Gastroesophageal sphincter (tissue), 4 donors: ENCODE data around the gene PALD1. TPM values are rescaled to one million over a fixed set of nuclear protein-coding genes. Genes with fewer than 3 reads are reported as not detected.

ENCODE experiments used
- ATAC-seq: fragments of 150-250 bp; one replicate; pipeline ENCODE4 v1.9.1; 2016; ENCODE audit warnings: mild to moderate bottlenecking, moderate library complexity
- H3K27ac ChIP-seq, 4 donors: fragments of 200-600 bp; sonication (generic) in 3 of 4; 1 replicate in 3 of 4; 2 replicates in 1 of 4; pipeline ENCODE4 v1.5.1; 2016 to 2019
- H3K27me3 ChIP-seq: fragments of 200-600 bp; sonication (generic); one replicate; pipeline ENCODE4 v1.5.1; 2019
- H3K36me3 ChIP-seq, 2 donors: fragments of 200-600 bp; sonication (generic); one replicate each; pipeline ENCODE4 v1.5.1; 2019; ENCODE audit warnings: control low read depth in 1 of 2
- H3K4me1 ChIP-seq, 3 donors: fragments of 200-600 bp; sonication (generic); 1 replicate in 2 of 3; 2 replicates in 1 of 3; pipeline ENCODE4 v1.5.1; 2016 to 2019; ENCODE audit warnings: control low read depth in 2 of 3
- H3K4me3 ChIP-seq, 2 donors: fragments of 200-600 bp; sonication (generic); one replicate each; pipeline ENCODE4 v1.5.1; 2019; ENCODE audit warnings: mild to moderate bottlenecking in 1 of 2, moderate library complexity in 1 of 2
- H3K9me3 ChIP-seq, 3 donors: fragments of 200-600 bp; sonication (generic); one replicate each; pipeline ENCODE4 v1.5.1; 2017 to 2019; ENCODE audit warnings: control low read depth in 2 of 3
- EP300 ChIP-seq: sonication (generic); formaldehyde crosslinking; IDR thresholded peaks from one replicate; pipeline ENCODE4 v1.6.1; 2017; ENCODE audit warnings: antibody characterized with exemption, mild to moderate bottlenecking
- POLR2A ChIP-seq, 2 donors: fragments of 450-650 bp; IDR thresholded peaks; one replicate each; pipeline ENCODE4 v1.6.1; 2017; ENCODE audit warnings: antibody characterized with exemption in 2 of 2, mild to moderate bottlenecking in 2 of 2, moderate library complexity in 1 of 2
- POLR2AphosphoS5 ChIP-seq: sonication (generic); formaldehyde crosslinking; IDR thresholded peaks from one replicate; pipeline ENCODE4 v1.6.1; 2017; ENCODE audit warnings: antibody characterized with exemption
- WGBS, 2 donors: methylation state at CpG; one replicate each; pipeline ENCODE4 v1.1.5; 2018; ENCODE audit warnings: low coverage in 1 of 2; 5-methylcytosine and 5-hydroxymethylcytosine counted together
- total RNA-seq, 4 donors: library from RNA; depleted of rRNA; stranded (reverse); fragments of >200 nt; gene quantifications; one replicate each; pipeline ENCODE4 v1.1.0, GENCODE V29; 2016
- TF ChIP-seq, protein P1 (sequence below), 4 experiments: fragments of 200-600 bp in 2 of 4; fragments of 450-650 bp in 2 of 4; sonication (generic) in 1 of 4; IDR thresholded peaks; one replicate each; pipeline ENCODE4 v1.5.1; 2017 to 2019; ENCODE audit warnings: antibody characterized with exemption in 4 of 4, mild to moderate bottlenecking in 2 of 4, moderate library complexity in 2 of 4

The PALD1 gene
- total RNA-seq, 4 donors from 2014 or later = 12.5 to 19.8 (median 14.7) TPM

DNA sequence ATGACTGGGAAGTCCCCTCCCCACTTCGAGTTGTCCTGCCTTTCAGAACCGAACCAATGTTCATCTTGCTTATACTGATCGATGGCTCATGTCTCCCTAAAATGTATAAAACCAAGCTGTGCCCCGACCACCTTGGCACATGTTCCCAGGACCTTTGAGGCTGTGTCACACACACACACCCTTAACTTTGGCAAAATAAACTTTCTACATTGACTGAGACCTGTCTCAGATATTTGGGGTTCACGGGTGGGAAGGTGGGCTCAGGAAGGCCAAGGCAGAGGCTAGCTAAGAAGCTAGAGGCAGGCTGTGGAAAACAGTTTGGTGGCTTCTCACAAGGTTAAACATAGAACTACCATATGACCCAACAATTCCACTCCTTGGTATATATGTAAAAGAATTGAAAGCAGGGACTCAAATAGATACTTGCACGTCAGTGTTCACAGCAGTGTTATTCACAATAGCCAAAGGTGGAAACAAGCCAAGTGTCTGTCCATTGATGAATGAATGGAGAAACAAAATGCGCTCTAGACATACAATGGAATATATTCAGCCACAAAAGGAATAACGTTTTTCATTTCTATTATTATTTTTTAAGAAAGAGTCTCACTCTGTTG, 108.6 kb downstream of the PALD1 start:
- TF ChIP-seq, protein P1, sequence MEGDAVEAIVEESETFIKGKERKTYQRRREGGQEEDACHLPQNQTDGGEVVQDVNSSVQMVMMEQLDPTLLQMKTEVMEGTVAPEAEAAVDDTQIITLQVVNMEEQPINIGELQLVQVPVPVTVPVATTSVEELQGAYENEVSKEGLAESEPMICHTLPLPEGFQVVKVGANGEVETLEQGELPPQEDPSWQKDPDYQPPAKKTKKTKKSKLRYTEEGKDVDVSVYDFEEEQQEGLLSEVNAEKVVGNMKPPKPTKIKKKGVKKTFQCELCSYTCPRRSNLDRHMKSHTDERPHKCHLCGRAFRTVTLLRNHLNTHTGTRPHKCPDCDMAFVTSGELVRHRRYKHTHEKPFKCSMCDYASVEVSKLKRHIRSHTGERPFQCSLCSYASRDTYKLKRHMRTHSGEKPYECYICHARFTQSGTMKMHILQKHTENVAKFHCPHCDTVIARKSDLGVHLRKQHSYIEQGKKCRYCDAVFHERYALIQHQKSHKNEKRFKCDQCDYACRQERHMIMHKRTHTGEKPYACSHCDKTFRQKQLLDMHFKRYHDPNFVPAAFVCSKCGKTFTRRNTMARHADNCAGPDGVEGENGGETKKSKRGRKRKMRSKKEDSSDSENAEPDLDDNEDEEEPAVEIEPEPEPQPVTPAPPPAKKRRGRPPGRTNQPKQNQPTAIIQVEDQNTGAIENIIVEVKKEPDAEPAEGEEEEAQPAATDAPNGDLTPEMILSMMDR (IDR thresholded peaks at IDR 0.05) = no peak
- TF ChIP-seq EP300 = no peak
- no peak for TF ChIP-seq POLR2AphosphoS5
- TF ChIP-seq POLR2A (IDR thresholded peaks at IDR 0.05) = no peak
- Histone ChIP-seq H3K27ac (no peak overlapping the region), H3K36me3 (no peaks in the 10 kb centered on the region), H3K4me1 (peaks cover 0 to 9% (median 0%) of the 10 kb centered on the region in 3 donors), H3K27me3 (no peaks in the 10 kb centered on the region), H3K9me3 (no peaks in the 10 kb centered on the region), H3K4me3 (no peak overlapping the region)
- 73 to 78% methylated on average over 7 of the region's 8 CpGs for WGBS, 2 donors
- no peak for ATAC-seq

DNA sequence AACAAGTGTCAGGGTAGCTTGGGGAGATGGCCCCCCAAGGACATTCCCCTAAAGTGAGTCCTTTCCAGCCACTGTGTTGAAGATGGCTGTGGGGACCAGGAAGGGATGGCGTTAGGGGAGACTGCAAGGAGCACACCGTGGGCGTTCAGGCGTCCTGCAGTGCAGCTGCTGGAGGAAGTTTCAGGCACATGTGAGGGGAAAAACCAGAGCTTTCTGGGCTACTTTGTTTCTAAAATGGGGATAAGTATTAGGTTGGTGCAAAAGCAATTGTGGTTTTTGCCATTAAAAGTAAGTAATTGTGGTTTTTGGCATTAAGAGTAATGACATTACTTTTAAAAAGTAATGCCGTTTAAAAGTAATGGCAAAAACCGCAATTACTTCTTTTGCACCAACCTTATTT, 109.7 kb downstream of the PALD1 start:
- Histone ChIP-seq H3K27ac (no peak overlapping the region), H3K4me1 (peaks cover 0 to 9% (median 0%) of the 10 kb centered on the region in 3 donors), H3K9me3 (no peaks in the 10 kb centered on the region), H3K27me3 (no peaks in the 10 kb centered on the region), H3K4me3 (no peak overlapping the region), H3K36me3 (no peaks in the 10 kb centered on the region)
- 74 to 84% methylated on average over 6 of the region's 6 CpGs for WGBS, 2 donors
- TF ChIP-seq, protein P1 (IDR thresholded peaks at IDR 0.05) = no peak
- no peak for TF ChIP-seq EP300
- no peak for TF ChIP-seq POLR2A (IDR thresholded peaks at IDR 0.05)
- TF ChIP-seq POLR2AphosphoS5 = no peak
- ATAC-seq = no peak

DNA sequence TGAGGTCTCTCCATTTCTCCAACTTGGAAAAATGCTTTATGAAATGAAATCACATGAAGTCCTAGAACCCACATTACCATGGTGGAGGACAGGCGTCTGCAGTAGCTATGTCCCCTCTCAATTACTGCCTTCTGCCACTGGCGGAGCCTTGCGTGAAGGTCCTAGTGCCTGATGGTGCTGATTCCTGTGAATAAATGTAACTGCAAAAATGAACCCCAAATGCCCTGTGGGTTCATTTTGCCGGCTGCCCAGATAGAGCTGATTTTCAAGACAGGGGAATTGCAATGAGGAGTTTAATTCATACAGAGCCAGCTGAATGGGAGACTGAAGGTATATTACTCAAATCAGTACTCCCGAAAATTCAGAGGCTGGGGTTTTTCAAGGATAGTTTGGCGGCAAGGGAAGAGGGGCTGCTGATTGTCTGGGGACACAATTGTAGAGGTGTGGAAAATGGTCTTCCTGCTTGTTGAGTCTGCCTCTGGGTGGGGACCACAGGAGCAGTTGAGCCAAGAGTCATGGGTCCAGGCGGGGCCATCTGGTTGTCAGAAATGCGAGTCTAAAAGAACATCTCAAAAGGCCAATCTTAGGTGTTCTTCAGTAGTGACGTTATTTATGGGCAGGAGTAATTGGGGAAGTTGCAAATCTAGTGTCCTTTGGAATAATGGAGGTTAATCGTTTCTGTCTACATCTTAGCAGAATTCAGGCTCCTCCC, 110.4 kb downstream of the PALD1 start:
- H3K9me3 ChIP-seq = no peaks in the 10 kb centered on the region
- no peaks in the 10 kb centered on the region for H3K36me3 ChIP-seq
- peak overlapping the region in 2 of 4 donors; percentile 1 to 32 for H3K27ac ChIP-seq
- peaks cover 0 to 9% (median 0%) of the 10 kb centered on the region in 3 donors for H3K4me1 ChIP-seq
- H3K4me3 ChIP-seq = no peak overlapping the region
- TF ChIP-seq POLR2AphosphoS5 (no peak), POLR2A (IDR thresholded peaks at IDR 0.05) (no peak), EP300 (no peak)
- TF ChIP-seq, protein P1 (IDR thresholded peaks at IDR 0.05) = no peak
- WGBS, 2 donors = 67% methylated on average over 3 to 9 of the region's 10 CpGs
- ATAC-seq = no peak
- H3K27me3 ChIP-seq = no peaks in the 10 kb centered on the region

DNA sequence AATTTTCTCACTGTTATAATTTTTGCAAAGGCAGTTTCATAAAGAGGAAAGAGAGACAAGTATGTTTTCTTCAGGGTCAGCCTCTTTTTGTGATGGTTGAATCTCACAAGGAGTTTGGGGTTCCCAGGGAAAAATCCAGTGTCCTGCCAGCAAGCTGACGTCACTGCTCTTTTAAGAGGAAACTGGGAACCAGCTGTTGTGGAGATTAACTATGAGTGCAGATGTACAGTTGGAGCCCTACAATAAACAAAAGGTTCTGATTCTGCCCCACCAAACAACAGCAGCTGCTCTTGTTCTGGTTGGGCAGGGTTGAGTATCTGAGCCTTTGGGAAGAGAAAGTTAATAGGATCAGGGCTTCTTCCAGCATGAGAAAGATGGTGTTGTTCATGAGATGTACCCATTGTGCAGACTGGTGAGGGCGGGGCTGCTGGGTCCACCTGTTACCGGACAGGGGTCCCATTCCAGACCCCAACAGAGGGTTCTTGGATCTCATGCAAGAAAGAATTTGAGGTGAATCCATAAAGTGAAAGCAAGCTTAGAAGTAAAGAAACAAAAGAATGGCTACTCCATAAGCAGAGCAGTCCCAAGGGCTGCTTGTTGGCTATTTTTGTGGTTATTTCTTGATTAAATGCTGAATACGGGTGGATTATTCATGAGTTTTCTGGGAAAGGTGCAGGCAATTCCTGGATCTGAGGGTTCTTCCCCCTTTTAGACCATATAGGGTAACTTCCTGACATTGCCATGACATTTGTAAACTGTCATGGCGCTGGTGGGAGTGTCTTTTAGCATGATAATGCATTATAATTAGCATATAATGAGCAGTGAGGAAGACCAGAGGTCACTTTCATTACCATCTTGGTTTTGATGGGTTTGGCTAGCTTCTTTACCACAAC, 111.4 kb downstream of the PALD1 start:
- 54 to 89% methylated on average over 3 to 4 of the region's 5 CpGs for WGBS, 2 donors
- H3K27me3 ChIP-seq = no peaks in the 10 kb centered on the region
- peak overlapping the region in 2 of 4 donors; percentile 1 to 32 for H3K27ac ChIP-seq
- peaks cover 0 to 9% (median 0%) of the 10 kb centered on the region in 3 donors for H3K4me1 ChIP-seq
- no peaks in the 10 kb centered on the region for H3K36me3 ChIP-seq
- H3K9me3 ChIP-seq = no peaks in the 10 kb centered on the region
- no peak for ATAC-seq
- H3K4me3 ChIP-seq = no peak overlapping the region
- no peak for TF ChIP-seq POLR2A (IDR thresholded peaks at IDR 0.05)
- no peak for TF ChIP-seq POLR2AphosphoS5
- TF ChIP-seq EP300 = no peak
